Lower leg skin (tissue), 3 donors: ENCODE measurements around the gene PHTF1.

Experiments
- POLR2A ChIP-seq, 2 donors: fragments of 450-650 bp; IDR thresholded peaks; one replicate each; pipeline ENCODE4 v1.6.1; 2016 to 2017; ENCODE audit warnings: antibody characterized with exemption in 2 of 2, mild to moderate bottlenecking in 1 of 2, moderate library complexity in 1 of 2
- TF ChIP-seq, protein P1 (sequence below), 3 donors: fragments of 450-650 bp; IDR thresholded peaks; one replicate each; pipeline ENCODE4 v1.5.1; 2016; ENCODE audit warnings: antibody characterized with exemption in 3 of 3, mild to moderate bottlenecking in 3 of 3, moderate library complexity in 2 of 3

- TF ChIP-seq POLR2A (IDR thresholded peaks at IDR 0.05): no peak
- TF ChIP-seq, protein P1, sequence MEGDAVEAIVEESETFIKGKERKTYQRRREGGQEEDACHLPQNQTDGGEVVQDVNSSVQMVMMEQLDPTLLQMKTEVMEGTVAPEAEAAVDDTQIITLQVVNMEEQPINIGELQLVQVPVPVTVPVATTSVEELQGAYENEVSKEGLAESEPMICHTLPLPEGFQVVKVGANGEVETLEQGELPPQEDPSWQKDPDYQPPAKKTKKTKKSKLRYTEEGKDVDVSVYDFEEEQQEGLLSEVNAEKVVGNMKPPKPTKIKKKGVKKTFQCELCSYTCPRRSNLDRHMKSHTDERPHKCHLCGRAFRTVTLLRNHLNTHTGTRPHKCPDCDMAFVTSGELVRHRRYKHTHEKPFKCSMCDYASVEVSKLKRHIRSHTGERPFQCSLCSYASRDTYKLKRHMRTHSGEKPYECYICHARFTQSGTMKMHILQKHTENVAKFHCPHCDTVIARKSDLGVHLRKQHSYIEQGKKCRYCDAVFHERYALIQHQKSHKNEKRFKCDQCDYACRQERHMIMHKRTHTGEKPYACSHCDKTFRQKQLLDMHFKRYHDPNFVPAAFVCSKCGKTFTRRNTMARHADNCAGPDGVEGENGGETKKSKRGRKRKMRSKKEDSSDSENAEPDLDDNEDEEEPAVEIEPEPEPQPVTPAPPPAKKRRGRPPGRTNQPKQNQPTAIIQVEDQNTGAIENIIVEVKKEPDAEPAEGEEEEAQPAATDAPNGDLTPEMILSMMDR (IDR thresholded peaks at IDR 0.05): no peak
Measured at GRCh38 chr1:113678159-113678469, 81.2 kb downstream of the PHTF1 start.
